ENCODE data around the gene DRAP1. TPM values are rescaled to one million over a fixed set of nuclear protein-coding genes. Genes with fewer than 3 reads are reported as not detected.

DRAP1 gene
- total RNA-seq, 1 experiment from 2014 or later, result 105 TPM

DNA sequence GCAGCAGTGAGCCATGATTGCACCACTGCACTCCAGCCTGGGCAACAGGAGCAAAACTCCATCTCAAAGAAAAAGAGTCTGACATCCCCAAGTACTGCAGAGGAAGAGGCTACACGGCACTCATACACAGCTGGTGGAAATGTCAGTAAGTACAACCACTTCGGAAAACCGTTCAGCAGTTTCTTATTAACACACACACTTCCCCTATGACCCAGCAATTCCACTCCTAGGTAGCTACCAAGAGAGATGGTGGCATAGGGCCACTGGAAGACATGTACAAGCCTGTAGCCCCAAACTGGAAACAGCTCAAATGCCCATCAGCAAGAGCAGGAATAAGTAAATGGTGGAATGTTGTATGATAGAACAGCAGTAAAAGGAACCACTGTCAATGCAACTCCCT is 3.3 kb downstream of the DRAP1 start:
- H3K27ac ChIP-seq (ENCODE audit: insufficient read length, low read depth, low read length), result no peak overlapping the region
- peaks cover 11% of the 10 kb centered on the region for H3K23me2 ChIP-seq (ENCODE audit: insufficient read length, low read depth, low read length, poor library complexity, severe bottlenecking)
- no peak for DNase-seq
- Mint-ChIP-seq H3K36me3 (ENCODE audit: insufficient read depth in 1 of 3, low read depth in 3 of 3) (peaks cover 1 to 18% (median 18%) of the 10 kb centered on the region in 3 experiments; a peak in 6 of 7 replicates), H3K4me1 (peaks cover 6 to 19% of the 10 kb centered on the region in 2 experiments; a peak in 3 of 4 replicates), H3K4me3 (no peak overlapping the region; a peak in 1 of 5 replicates), H3K27ac (no peak overlapping the region), H3K27me3 (ENCODE audit: low read depth) (no peaks in the 10 kb centered on the region), H3K9me3 (no peaks in the 10 kb centered on the region)
- H2AFZ ChIP-seq (ENCODE audit: low read length), result no peak overlapping the region
- H2BK20ac ChIP-seq (ENCODE audit: low read depth, low read length, poor library complexity, severe bottlenecking), result no peak overlapping the region
- H4K5ac ChIP-seq (ENCODE audit: insufficient read length, low read depth, low read length), result no peak overlapping the region
- H3K79me2 ChIP-seq (ENCODE audit: insufficient read depth, low read length), result no peaks in the 10 kb centered on the region
- H3K9me3 ChIP-seq (ENCODE audit: control insufficient read depth, low read depth, low read length), result no peaks in the 10 kb centered on the region
- no peak overlapping the region for H2BK5ac ChIP-seq (ENCODE audit: insufficient read length, low read length)
- H2AK5ac ChIP-seq (ENCODE audit: insufficient read length, low read length), result no peak overlapping the region
- H3K56ac ChIP-seq (ENCODE audit: insufficient read length, low read depth, low read length), result no peak overlapping the region
- H3T11ph ChIP-seq (ENCODE audit: low read length), result no peak overlapping the region
- H4K91ac ChIP-seq (ENCODE audit: insufficient read length, low read depth, low read length), result no peak overlapping the region
- H2BK15ac ChIP-seq (ENCODE audit: low read depth, low read length), result no peak overlapping the region
- no peaks in the 10 kb centered on the region for H4K20me1 ChIP-seq (ENCODE audit: control insufficient read depth, insufficient read depth, insufficient read length)
- H3K4me1 ChIP-seq (ENCODE audit: insufficient read depth, low read length), result no peaks in the 10 kb centered on the region
- no peak overlapping the region for H2BK120ac ChIP-seq (ENCODE audit: low read depth, low read length, poor library complexity, severe bottlenecking)
- no peaks in the 10 kb centered on the region for H3K79me1 ChIP-seq (ENCODE audit: insufficient read depth, low read depth, low read length, poor library complexity, severe bottlenecking)
- no peak overlapping the region for H3K23ac ChIP-seq (ENCODE audit: insufficient read length, low read depth, low read length)
- TF ChIP-seq, protein P1, sequence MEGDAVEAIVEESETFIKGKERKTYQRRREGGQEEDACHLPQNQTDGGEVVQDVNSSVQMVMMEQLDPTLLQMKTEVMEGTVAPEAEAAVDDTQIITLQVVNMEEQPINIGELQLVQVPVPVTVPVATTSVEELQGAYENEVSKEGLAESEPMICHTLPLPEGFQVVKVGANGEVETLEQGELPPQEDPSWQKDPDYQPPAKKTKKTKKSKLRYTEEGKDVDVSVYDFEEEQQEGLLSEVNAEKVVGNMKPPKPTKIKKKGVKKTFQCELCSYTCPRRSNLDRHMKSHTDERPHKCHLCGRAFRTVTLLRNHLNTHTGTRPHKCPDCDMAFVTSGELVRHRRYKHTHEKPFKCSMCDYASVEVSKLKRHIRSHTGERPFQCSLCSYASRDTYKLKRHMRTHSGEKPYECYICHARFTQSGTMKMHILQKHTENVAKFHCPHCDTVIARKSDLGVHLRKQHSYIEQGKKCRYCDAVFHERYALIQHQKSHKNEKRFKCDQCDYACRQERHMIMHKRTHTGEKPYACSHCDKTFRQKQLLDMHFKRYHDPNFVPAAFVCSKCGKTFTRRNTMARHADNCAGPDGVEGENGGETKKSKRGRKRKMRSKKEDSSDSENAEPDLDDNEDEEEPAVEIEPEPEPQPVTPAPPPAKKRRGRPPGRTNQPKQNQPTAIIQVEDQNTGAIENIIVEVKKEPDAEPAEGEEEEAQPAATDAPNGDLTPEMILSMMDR (conservative IDR thresholded peaks at IDR 0.05), result no peak
- no peak overlapping the region for H3K4ac ChIP-seq (ENCODE audit: low read depth, low read length)
- no peak overlapping the region for H3K4me2 ChIP-seq (ENCODE audit: insufficient read depth, insufficient read length, low read length)
- no peak overlapping the region for H3K9ac ChIP-seq (ENCODE audit: extremely low read depth, insufficient read length, low read length)
- H2BK12ac ChIP-seq (ENCODE audit: insufficient read length, low read depth, low read length), result no peak overlapping the region
- H4K8ac ChIP-seq (replicated peaks; ENCODE audit: insufficient read length, low read depth, low read length), result no peak overlapping the region
- H3K18ac ChIP-seq (ENCODE audit: insufficient read length, low read depth, low read length), result no peak overlapping the region
- H3K14ac ChIP-seq (ENCODE audit: insufficient read depth, low read length), result no peak overlapping the region
- no peaks in the 10 kb centered on the region for H3K27me3 ChIP-seq (ENCODE audit: insufficient read depth, low read length)
- WGBS (ENCODE audit: extremely low coverage, insufficient read length, low lambda C conversion rate), result no CpG with 5 or more reads among the region's 3 CpGs

Measured in H9 (cell line).